PFSK-1 (cell line): ENCODE measurements around the gene GAS7.

Experiments
- POLR2AphosphoS5 ChIP-seq: IDR thresholded peaks from 2 replicates; pipeline ENCODE4 v1.6.1; 2012; ENCODE audit warnings: low read depth, mild to moderate bottlenecking, control low read depth, low read length, moderate library complexity
- REST ChIP-seq, 2 experiments: IDR thresholded peaks; 2 replicates each; pipeline versions ENCODE4 v1.6.1 to v1.8.0; 2011 to 2012; ENCODE audit warnings: low read depth in 2 of 2, low read length in 2 of 2, control low read depth in 1 of 2, inconsistent platforms in 1 of 2, mild to moderate bottlenecking in 1 of 2, moderate library complexity in 1 of 2; ENCODE audit not compliant: insufficient read depth in 1 of 2
- TAF1 ChIP-seq: IDR thresholded peaks from 2 replicates; pipeline ENCODE4 v1.6.1; 2012; ENCODE audit warnings: low read length, control low read depth, borderline replicate concordance; ENCODE audit not compliant: insufficient read depth

GRCh38 chr17:9865586-9865985 lies 332.8 kb downstream of the GAS7 start:
- TF ChIP-seq REST (IDR thresholded peaks at IDR 0.05; ENCODE audit: insufficient read depth in 1 of 2, low read depth in 2 of 2, low read length in 2 of 2) = no peak
- no peak for TF ChIP-seq POLR2AphosphoS5
- TF ChIP-seq TAF1 = no peak
